NOMO-1 treated with dmso at 0.1 percent for 144 hours (cell line): Measurements from ENCODE around the gene ANTXRL.
"Not testable (repeated sequence)": the region's sequence is repeated elsewhere in the genome, so short reads cannot be mapped to it uniquely, and the experiment has no call there.

Experiments used
- DNase-seq: peaks from one replicate; lab custom pipeline; 2025; ENCODE audit not compliant: unreplicated experiment; lab: John Stamatoyannopoulos, UW

Gene ANTXRL

DNA sequence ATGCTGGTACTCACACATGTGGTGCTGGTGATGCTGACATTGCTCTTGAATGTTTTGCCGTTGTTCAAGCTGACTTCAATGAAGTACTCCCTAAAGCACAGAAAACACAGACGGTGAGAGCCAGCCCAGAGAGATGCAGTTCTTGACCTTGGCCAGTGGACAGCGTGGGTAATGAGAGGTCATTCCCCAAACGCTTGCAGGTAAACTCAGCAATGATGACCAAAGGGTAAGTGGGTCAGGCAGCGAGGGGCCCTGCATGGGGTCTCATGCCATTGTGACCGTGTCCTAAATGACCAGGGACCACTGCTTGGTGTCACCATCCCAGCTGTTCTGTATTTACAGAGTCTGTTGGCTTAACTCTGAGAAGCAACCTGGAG is 32.8 kb upstream of the ANTXRL start:
- no peak for DNase-seq

DNA sequence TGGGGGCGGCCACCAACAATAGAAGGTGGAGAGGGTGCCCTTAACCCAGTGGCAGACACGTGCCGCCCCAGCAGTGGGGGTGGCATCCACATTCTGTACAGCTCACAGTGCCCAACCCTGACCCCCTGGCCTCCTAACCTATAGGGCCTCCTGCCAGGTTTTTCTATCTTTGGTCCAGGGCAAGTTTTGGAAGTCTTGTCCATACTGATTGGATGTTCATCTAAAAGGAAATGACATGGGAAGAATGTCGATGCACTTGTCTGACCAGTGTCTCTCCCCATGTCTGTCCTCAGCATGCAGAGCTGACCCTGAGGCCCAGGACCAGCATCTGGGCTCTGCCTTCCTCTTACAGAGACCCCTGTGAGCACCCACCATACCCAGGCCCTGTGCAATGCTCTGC is 32.3 kb upstream of the ANTXRL start:
- no peak for DNase-seq

DNA sequence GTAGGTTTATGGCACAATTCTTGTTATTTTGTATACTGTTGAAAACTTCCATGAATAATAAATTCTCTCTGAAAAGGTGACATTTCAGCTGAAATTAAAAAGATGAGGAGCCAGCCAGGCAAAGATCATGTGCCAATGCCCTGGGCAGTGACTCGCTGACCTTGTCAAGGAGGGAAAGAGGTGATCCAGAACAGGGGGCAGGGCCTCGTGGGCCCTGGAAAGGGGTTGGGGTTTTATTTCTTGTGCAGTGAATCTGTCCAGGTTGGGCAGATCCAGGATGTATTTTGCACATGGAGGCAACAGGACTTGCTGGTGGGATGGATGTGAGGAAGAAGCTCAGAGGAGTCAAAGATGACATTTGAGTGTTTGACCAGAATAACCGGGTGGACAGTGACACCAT is 31.6 kb upstream of the ANTXRL start:
- DNase-seq: not testable (repeated sequence)

DNA sequence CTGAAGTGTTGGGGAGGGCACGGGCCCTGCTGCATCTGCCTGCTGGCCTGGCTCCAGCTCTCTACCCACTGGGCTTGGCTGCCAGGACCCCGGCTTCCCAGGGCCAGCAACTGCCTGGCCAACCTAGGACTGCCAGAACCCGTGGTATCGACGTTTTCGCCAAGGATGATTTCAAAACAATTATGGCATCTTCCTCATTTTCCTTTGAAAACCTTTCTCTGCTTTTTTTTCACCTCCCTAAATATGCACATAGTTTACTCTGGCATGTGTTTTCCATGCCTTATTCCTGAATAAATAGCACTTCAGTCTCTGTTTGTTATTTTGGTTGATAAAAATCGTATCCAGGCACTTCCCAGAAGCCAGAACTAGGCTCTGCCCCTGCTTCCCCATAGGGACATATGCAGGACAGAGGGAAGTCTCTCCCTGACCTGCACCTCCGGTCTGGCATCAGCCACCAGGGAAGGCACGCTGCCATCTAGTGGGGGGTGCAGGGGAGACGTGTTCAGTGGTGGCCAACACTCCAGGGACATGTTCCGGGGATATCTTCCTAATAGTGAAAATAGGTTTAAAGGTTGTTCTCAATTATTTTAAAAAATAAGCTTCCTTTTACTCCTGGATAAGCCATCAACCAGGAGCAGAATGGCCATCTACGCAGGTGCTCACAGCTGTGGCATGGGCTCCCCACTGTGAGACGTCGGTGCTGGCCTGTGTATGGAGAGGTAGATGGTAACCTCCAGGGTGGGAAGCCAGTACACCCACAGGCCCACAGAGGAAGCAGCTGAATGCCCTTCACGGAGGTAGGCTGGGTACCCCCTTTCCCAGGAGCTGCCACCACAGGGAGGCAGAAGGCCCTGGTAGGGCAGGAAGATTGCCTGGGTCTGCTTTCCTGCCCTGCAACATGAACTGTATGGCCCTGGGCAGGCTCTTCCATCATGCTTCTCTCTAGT is 30.7 kb upstream of the ANTXRL start:
- peak; percentile 42 for DNase-seq

DNA sequence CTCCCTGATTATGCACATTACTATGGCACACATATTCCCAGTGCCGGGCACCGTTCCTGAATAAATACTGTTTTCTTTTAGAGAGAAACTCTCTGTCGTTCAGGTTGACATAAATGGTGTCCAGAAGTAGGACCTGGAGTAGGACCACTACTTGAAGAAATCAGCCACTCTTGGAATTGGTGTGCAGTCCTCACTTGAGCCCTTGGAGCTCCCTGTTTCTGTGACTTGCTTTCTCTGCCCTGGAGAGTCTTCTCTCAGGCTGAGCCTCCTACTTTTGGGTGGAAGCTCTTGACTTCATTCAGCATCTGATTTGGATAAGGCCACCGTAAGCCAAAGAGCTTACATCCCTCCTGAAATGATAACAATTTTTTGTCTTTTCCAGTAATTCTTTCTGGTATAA is 29.7 kb upstream of the ANTXRL start:
- no peak for DNase-seq

DNA sequence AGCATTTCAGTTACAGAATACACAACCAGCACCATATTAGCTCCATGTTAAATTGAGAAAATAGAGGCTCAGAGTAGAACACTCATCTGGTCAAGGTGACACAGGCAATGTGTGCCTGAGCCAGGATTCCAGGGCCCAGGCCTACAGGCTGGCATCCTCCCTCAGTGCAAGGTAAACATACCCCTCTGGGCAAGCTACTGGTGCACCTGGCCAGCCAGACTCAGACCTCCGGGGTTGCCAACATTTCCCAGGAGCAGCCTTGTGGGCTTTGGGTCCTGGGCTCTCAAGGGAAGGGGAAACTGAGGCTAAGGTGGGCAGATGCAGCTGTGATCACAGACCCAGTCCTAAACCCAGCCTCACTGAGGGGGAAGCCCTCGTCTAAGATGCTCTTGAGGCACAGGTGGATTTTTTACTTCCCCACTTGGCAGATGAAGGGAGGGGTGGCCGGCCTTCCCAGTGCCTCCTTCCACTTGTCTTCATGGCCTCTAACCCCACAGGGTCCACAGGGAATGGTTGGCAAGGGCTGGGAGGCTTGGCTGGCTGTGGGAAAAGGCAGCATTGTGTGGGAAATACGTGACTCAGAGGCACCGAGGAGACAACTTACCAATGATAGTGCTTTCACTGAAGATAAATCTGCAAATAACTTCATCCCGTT is 23.8 kb upstream of the ANTXRL start:
- not testable (repeated sequence) for DNase-seq

DNA sequence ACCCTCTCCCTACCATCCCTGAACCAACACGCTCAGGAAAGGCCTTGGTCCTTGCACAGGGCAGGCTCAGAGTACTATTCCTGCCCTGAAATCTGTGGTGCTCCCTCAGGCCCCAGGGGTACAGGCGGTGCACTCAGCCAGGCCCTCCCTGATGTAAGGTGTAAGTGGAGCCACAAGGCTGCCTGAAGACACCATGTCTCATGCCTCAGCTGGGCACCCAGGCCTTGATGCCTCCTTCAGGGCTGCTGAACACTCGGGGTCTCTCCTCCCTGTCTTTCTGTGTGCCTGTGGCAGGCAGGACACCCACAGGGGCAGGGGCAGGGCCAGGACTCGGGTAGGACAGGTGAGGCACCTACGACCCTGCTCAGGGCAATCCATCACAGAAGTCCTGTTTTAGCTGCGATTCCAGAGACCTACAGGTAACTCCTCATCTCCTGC is 22.9 kb upstream of the ANTXRL start:
- DNase-seq: no peak

DNA sequence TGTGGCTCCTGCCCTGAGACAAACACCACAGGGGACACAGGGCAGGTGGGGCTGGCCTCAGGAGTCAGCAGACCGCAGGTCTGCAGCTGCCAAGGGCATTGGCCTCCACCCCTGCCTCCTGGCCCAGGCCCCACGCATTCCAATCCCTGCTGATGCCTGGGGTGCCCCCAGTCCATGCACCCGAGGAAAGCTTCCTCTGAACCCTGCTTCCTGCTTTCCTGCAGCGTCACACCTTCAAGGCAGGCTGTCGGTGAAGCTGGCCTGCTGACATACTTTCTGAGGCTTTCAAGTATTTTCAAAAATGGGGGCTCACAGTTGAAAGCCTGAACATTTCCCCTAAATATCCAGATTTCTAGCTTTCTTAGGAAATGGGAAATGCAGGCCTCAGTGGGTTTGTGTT is 22.5 kb upstream of the ANTXRL start:
- no peak for DNase-seq

DNA sequence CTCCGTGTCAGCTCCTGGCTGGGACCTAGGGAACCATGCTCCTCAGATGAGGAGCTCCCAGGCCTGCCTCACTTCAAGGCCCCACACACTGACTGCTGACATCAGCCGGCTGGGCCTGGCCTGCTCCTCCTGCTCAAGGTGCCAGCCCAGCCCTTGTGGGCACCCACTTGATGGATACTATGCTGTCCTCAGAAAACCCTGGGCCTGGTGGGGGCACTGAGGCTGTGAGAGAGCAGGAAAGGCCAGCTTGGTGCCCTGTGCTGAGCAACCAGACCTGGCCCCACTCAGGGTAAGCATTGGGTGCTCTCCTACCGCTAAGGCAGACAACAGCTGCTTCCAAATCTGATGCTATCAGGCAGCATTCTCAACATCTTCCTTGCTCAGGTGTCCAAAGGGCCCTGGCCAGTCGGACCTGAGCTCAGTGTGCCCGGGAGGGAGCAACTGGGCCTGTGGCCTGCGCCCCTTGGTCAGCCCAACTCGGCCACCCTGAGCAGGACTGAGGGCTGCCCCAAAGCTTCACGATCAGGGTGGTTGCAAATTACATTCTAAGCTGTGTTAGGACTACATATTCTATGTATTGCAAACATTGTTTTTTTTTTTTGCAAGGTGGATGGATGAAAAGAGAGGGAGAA is 21.9 kb upstream of the ANTXRL start:
- no peak for DNase-seq

DNA sequence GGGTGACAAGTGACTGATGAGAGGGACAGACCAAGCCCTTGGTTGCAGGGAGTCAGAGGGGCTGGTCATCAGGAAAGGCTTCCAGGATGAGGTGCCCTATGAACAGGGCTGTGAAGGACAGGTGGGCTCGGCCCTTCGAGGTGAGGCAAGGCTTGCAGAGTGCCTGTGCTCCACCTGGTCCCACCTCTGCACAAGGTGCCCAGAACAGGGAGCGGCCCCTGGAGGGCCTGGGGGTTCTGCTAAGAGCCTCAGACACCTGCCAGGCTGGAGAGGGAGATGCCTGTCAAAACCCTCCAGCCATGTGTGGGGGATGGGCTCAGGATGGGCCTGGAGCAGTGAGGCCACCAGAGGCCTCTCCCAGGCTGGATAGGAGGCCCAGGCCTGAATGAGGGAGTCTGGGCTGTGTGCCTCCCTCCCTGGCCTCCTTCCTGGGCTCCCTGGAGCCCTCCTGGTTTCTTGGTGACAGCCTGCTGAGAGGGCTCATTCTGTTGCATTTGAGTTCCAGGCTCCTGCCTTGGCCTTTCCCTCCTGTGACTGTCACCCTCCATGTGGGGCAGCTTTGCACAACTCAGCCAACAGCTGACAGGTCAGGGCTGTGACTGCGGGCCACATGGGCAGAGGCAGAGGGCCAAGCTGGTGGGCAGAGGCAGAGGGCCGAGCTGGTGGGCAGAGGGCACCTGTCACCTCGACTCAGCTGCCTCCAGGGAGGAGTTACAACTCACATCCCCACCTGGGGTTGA is 21.1 kb upstream of the ANTXRL start:
- not testable (repeated sequence) for DNase-seq

DNA sequence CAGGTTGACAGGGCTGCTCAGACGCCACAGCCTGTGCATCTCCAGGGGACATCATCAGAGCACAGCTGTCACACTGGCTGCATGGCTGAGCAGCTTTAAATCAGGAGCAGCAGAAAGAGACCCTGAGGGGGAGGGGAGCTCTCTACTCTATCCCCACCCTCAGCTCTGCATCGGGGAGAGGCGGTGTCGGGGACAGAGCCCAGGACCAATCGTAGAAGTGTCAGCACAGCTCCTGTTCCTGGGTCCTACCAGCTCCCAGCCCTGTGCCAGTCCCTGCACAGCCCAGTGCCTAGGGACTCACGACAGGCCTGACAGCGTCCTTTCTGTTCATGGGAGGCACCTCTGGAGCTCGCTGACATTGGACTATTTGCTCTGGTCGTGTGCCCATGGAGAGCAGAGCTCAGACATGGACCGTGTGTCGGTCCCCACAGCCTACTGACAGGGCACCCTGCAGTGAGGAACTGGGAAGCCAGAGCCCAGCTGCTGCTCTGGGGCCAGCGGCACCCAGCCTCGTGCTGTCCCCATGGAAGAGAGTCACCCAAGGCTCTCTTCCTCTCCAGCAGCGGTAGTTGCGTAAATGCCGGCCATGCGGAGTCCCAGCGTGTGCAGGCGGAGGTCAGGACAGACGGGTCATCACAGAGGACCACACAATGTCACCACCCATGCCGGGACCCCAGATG is 20.4 kb upstream of the ANTXRL start:
- no peak for DNase-seq

DNA sequence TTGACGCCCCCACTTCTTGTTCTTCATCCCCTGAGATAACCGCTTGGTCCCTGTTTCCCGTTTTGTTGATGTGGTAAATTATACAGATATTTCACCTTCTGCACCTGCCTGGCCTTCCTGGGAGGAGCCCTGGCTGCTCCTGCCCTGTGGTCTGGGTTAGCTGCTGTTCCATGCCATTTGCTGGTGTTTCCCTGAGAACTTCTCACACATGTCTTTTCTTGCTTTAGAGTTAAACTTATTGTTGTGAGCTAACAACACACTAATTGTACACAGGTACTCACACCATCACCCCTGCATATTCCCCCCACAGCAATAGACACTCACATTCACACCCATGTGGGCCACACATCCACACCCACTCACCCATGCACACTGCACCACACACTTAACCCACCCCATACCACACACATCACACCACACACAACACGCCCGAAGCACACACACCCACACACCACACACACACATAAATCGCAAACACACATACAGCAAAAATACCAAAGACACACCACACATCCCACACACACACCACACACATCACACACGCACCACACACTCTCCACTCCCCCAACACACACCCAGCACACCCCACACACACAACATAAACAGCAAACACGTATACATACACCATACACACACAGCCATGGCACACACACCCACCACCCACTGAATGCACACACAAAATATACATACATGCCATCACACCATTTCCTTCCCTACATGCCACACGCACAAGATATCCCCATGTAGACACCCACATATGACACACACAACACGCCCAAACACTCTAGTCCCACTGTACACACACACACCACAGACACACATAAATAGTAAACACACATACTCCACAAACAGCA is 19.4 kb upstream of the ANTXRL start:
- DNase-seq: no peak

DNA sequence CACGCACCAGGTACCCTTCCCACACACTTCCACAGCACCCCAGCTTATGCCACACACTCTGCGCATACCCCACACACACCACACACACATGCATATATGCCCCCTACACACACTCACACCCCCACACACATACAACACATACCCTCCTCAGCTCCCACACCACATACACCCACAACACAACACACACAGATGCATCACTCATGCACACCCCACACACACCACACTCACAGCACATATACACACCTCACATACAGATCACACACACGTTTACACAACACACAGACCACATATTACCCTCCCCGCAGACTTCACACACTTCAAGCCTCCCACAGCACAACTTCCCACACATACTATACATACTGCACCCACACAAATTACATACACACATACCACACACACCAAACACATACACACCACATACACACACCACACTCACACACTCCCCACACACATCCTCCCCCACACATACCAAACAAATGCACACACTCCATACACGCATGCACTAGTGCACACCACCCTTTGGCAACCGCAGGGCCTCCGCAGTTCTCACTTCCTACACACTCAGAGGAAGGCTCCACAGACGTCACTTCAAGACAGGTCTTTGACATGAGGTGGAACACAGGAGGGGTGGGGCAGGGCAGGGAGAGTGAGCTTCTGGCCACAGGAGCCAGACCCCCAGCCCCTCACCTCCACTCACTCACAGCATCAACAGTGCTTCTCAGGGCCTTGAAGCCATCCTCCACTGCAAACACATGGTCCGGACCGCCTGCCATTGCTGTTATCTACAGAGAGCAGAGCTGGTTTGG is 18.5 kb upstream of the ANTXRL start:
- no peak for DNase-seq

DNA sequence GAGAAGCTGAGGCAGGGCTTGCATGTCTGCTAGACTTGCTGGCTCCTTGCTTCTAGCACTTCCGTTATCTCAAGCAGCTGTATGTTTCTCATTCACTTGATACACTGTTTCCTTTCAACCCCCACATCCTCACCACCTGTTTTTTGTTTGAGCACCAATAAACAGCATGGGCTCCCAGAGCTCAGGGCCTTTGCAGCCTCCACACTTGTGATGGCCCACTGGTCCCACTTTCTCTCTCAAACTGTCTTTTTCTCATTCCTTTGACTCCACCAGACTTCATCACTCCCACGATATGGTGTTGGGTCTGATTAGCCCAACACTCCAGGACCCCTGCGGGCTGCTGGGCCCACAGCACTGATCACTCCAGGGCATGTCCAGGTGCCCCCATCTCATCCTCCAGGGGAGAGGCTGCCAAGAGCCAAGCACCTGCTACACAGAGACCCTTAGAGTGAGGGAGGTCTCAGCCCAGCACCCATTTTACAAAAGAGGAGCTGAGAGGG is 17.2 kb upstream of the ANTXRL start:
- DNase-seq: not testable (repeated sequence)

DNA sequence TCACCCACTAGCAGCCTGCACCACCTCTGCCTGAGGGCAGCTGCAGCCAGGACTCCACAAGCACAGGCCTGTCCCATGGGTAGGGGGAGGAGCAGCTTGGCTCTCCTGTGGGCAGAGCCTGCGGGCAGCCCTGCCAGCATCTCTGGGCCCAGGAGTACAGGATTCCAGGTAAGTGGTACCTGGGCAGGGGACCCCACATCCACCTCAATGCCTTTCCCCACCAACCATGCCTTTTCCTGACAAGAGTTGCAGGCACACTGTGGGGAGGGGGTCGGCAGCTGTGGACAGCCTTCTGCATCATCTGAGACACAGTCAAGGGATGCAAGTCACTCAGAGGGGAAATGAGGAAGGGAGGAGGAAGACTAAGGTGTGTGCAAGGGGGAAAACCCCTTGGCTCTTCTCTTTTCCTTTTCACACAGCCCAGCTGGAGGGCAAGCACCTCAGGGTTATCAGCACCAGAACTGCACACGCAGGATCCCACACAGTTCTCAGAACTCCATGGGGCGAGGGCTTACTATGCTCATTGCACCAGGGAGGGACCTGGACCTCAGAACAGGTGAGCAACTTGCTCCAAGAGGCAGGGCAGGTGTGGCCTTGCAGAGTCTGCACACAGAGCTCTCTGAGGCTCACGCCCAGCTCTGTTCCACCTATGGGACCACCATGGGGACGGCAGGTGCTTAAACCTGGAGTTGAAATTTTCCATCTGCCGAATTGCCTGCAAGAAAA is 16.5 kb upstream of the ANTXRL start:
- DNase-seq: no peak

DNA sequence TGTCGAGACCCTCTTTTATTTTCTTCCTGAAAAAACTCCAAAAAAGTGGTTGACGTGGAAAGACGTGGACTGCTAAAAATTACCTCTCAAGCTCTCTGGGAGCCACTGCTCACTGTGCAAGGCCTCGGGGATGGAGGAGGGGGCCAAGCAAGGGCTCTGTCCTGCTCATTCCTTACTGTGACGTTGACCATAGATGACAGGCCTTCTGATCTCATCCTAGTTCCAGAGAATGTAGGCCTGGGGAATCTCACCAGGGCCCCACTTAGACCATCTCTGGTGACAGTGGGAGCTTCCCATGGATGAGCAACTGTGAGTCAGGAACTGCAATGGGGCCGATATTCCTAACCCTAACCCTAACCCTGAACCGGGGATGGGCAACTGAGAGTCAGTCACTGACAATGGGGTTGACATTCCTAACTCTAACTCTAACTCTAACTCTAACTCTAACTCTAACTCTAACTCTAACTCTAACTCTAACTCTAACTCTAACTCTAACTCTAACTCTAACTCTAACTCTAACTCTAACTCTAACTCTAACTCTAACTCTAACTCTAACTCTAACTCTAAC is 15.8 kb upstream of the ANTXRL start:
- not testable (repeated sequence) for DNase-seq

DNA sequence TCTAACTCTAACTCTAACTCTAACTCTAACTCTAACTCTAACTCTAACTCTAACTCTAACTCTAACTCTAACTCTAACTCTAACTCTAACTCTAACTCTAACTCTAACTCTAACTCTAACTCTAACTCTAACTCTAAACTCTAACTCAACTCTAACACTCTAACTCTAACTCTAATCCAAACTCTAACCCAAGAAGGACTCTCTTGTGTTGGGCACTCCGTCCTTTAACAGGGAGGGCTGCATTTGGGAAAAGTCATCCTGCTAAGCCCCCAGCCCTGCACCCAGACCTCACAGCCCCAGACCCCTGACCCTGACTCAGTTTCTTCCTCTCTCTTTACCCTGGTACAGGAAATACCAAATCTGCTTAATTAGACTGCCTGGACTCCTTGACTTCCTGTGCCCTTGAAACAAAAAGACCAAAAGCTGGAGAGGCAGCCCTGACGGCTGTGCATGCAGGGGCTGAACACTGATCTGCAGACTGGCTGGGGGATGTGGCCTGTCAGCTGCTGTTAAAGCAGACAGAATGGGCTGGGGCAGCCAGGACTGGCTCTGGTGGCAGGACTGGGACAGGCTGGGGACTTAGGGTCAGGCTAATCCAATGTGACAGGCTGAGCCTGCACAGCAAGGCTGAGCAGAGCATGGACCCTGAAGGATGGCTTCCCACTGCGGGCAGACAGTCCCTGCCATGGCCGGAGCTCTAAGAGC is 14.8 kb upstream of the ANTXRL start:
- not testable (repeated sequence) for DNase-seq
